ENCODE data around the gene PSENEN.

PSENEN gene

DNA sequence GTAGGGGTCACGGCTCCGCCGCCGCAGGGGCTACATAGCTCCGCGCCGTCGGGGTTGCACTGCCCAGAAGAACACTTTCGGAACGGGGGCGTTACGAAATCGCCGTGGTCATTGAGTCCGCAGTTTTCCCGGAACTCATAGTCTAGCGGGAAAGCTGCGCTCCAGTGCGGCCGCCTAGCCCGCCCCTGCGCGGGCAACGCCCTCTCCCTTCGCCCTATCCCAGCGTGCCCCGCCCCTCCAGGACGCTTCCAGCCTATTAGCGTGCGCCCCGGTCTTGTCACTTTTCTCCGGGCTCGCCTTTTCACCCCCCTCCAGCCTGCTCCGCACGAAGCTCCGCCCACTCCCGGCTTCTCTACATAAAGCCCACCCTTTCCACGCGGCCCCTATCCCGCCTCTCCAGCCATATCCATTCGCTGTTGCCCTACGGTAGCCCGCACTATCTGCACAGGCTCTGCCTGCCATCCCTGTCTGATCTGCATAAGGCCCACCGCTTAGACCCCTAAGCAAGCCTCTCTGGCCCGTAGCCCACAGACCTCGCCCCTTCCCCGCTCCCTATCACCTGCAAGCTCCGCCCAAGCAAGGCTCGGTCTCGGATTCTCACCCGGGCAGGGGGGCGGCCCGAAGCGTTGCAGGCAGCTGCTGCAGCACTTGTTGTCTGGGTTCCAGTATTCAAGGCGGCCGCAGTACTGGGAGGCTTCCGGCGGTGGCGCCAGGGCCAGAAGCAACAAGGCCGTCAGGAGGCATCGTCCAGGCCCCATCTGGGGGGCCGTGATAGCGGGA is 4.8 kb upstream of the PSENEN start (continued):
- TF ChIP-seq BCL11A (tag by site-specific recombination; IDR thresholded peaks at IDR 0.05; ENCODE audit: low read depth), result no peak; the same call in 1 of the 2 replicates
- TF ChIP-seq, protein P1, sequence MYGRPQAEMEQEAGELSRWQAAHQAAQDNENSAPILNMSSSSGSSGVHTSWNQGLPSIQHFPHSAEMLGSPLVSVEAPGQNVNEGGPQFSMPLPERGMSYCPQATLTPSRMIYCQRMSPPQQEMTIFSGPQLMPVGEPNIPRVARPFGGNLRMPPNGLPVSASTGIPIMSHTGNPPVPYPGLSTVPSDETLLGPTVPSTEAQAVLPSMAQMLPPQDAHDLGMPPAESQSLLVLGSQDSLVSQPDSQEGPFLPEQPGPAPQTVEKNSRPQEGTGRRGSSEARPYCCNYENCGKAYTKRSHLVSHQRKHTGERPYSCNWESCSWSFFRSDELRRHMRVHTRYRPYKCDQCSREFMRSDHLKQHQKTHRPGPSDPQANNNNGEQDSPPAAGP (tag by site-specific recombination; IDR thresholded peaks at IDR 0.05), result peak; percentile 43; the same call in 1 of the 2 replicates
- TF ChIP-seq SCRT2 (tag by site-specific recombination; IDR thresholded peaks at IDR 0.05), result peak; percentile 100
- TF ChIP-seq ZNF23 (tag by site-specific recombination; IDR thresholded peaks at IDR 0.05; ENCODE audit: borderline replicate concordance), result no peak
- TF ChIP-seq ZIC2 (tag by site-specific recombination; IDR thresholded peaks at IDR 0.05), result peak; percentile 5; the same call in 1 of the 2 replicates
- TF ChIP-seq, protein P2, sequence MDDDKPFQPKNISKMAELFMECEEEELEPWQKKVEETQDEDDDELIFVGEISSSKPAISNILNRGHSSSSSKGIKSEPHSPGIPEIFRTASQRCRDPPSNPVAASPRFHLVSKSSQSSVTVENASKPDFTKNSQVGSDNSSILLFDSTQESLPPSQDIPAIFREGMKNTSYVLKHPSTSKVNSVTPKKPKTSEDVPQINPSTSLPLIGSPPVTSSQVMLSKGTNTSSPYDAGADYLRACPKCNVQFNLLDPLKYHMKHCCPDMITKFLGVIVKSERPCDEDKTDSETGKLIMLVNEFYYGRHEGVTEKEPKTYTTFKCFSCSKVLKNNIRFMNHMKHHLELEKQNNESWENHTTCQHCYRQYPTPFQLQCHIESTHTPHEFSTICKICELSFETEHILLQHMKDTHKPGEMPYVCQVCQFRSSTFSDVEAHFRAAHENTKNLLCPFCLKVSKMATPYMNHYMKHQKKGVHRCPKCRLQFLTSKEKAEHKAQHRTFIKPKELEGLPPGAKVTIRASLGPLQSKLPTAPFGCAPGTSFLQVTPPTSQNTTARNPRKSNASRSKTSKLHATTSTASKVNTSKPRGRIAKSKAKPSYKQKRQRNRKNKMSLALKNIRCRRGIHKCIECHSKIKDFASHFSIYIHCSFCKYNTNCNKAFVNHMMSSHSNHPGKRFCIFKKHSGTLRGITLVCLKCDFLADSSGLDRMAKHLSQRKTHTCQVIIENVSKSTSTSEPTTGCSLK (tag by site-specific recombination; IDR thresholded peaks at IDR 0.05), result no peak
- no peak for TF ChIP-seq ZNF426 (tag by site-specific recombination; IDR thresholded peaks at IDR 0.05)
- TF ChIP-seq, protein P3, sequence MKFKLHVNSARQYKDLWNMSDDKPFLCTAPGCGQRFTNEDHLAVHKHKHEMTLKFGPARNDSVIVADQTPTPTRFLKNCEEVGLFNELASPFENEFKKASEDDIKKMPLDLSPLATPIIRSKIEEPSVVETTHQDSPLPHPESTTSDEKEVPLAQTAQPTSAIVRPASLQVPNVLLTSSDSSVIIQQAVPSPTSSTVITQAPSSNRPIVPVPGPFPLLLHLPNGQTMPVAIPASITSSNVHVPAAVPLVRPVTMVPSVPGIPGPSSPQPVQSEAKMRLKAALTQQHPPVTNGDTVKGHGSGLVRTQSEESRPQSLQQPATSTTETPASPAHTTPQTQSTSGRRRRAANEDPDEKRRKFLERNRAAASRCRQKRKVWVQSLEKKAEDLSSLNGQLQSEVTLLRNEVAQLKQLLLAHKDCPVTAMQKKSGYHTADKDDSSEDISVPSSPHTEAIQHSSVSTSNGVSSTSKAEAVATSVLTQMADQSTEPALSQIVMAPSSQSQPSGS (tag by site-specific recombination; IDR thresholded peaks at IDR 0.05; ENCODE audit: low read depth), result no peak
- TF ChIP-seq ZNF239 (tag by site-specific recombination; IDR thresholded peaks at IDR 0.05), result no peak
- no peak; the same call in none of the 2 replicates for TF ChIP-seq KLF16 (tag by site-specific recombination; IDR thresholded peaks at IDR 0.05)
- TF ChIP-seq GLI4 (tag by site-specific recombination; IDR thresholded peaks at IDR 0.05), result no peak
- no peak for TF ChIP-seq ZNF654 (tag by site-specific recombination; IDR thresholded peaks at IDR 0.05; ENCODE audit: low read depth)
- no peak for TF ChIP-seq ZNF585B (tag by site-specific recombination; IDR thresholded peaks at IDR 0.05)
- TF ChIP-seq ZNF473 (tag by site-specific recombination; IDR thresholded peaks at IDR 0.05), result no peak
- TF ChIP-seq, protein P4, sequence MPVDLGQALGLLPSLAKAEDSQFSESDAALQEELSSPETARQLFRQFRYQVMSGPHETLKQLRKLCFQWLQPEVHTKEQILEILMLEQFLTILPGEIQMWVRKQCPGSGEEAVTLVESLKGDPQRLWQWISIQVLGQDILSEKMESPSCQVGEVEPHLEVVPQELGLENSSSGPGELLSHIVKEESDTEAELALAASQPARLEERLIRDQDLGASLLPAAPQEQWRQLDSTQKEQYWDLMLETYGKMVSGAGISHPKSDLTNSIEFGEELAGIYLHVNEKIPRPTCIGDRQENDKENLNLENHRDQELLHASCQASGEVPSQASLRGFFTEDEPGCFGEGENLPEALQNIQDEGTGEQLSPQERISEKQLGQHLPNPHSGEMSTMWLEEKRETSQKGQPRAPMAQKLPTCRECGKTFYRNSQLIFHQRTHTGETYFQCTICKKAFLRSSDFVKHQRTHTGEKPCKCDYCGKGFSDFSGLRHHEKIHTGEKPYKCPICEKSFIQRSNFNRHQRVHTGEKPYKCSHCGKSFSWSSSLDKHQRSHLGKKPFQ (tag by site-specific recombination; IDR thresholded peaks at IDR 0.05), result no peak; the same call in 1 of the 2 replicates
- no peak for TF ChIP-seq ZNF529 (tag by site-specific recombination; IDR thresholded peaks at IDR 0.05; ENCODE audit: insufficient replicate concordance)
- peak; percentile 97 for TF ChIP-seq ZEB2 (tag by site-specific recombination; IDR thresholded peaks at IDR 0.05)
- TF ChIP-seq EGR2 (tag by site-specific recombination; IDR thresholded peaks at IDR 0.05; ENCODE audit: low read depth), result peak; percentile 67
- no peak for TF ChIP-seq GLI2 (tag by site-specific recombination; IDR thresholded peaks at IDR 0.05; ENCODE audit: borderline replicate concordance, low read depth)
- no peak for TF ChIP-seq TCF7L2 (IDR thresholded peaks at IDR 0.05; ENCODE audit: borderline replicate concordance, low read depth, low read length)
- TF ChIP-seq ZNF623 (tag by site-specific recombination; IDR thresholded peaks at IDR 0.05), result no peak; the same call in 1 of the 2 replicates
- TF ChIP-seq SCRT1 (tag by site-specific recombination; IDR thresholded peaks at IDR 0.05; ENCODE audit: borderline replicate concordance), result peak; percentile 100
- peak; percentile 98 for TF ChIP-seq ZXDB (tag by site-specific recombination; IDR thresholded peaks at IDR 0.05)
- TF ChIP-seq, protein P5, sequence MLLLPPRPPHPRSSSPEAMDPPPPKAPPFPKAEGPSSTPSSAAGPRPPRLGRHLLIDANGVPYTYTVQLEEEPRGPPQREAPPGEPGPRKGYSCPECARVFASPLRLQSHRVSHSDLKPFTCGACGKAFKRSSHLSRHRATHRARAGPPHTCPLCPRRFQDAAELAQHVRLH (tag by site-specific recombination; IDR thresholded peaks at IDR 0.05), result 0 out of 2 replicates have a peak, but pooled peaks have one; percentile 20
- TF ChIP-seq ZNF626 (tag by site-specific recombination; IDR thresholded peaks at IDR 0.05), result no peak
- peak; percentile 96 for TF ChIP-seq ZNF366 (tag by site-specific recombination; conservative IDR thresholded peaks at IDR 0.05)
- TF ChIP-seq, protein P6, sequence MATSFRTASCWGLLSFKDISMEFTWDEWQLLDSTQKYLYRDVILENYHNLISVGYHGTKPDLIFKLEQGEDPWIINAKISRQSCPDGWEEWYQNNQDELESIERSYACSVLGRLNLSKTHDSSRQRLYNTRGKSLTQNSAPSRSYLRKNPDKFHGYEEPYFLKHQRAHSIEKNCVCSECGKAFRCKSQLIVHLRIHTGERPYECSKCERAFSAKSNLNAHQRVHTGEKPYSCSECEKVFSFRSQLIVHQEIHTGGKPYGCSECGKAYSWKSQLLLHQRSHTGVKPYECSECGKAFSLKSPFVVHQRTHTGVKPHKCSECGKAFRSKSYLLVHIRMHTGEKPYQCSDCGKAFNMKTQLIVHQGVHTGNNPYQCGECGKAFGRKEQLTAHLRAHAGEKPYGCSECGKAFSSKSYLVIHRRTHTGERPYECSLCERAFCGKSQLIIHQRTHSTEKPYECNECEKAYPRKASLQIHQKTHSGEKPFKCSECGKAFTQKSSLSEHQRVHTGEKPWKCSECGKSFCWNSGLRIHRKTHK (tag by site-specific recombination; IDR thresholded peaks at IDR 0.05), result no peak
- TF ChIP-seq ZNF830 (tag by site-specific recombination; IDR thresholded peaks at IDR 0.05; ENCODE audit: low read depth), result no peak
- TF ChIP-seq, protein P7, sequence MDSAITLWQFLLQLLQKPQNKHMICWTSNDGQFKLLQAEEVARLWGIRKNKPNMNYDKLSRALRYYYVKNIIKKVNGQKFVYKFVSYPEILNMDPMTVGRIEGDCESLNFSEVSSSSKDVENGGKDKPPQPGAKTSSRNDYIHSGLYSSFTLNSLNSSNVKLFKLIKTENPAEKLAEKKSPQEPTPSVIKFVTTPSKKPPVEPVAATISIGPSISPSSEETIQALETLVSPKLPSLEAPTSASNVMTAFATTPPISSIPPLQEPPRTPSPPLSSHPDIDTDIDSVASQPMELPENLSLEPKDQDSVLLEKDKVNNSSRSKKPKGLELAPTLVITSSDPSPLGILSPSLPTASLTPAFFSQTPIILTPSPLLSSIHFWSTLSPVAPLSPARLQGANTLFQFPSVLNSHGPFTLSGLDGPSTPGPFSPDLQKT (IDR thresholded peaks at IDR 0.05; ENCODE audit: borderline replicate concordance, low read depth, low read length), result no peak
- no peak for TF ChIP-seq ZNF555 (tag by site-specific recombination; conservative IDR thresholded peaks at IDR 0.05)
